Gastroesophageal sphincter (tissue), 3 donors: Measurements from ENCODE around the gene EXOC6B.

Experiments used
- CTCF ChIP-seq, 4 experiments: fragments of 200-600 bp in 2 of 4; fragments of 450-650 bp in 2 of 4; sonication (generic) in 1 of 4; IDR thresholded peaks; one replicate each; pipeline ENCODE4 v1.5.1; 2017 to 2019; ENCODE audit warnings: antibody characterized with exemption in 4 of 4, mild to moderate bottlenecking in 2 of 4, moderate library complexity in 2 of 4
- POLR2A ChIP-seq, 2 donors: fragments of 450-650 bp; IDR thresholded peaks; one replicate each; pipeline ENCODE4 v1.6.1; 2017; ENCODE audit warnings: antibody characterized with exemption in 2 of 2, mild to moderate bottlenecking in 2 of 2, moderate library complexity in 1 of 2
- POLR2AphosphoS5 ChIP-seq: sonication (generic); formaldehyde crosslinking; IDR thresholded peaks from one replicate; pipeline ENCODE4 v1.6.1; 2017; ENCODE audit warnings: antibody characterized with exemption

GRCh38 chr2:72822794-72823193, 3.0 kb downstream of the EXOC6B start:
- TF ChIP-seq CTCF (IDR thresholded peaks at IDR 0.05) (no peak), POLR2A (IDR thresholded peaks at IDR 0.05) (no peak), POLR2AphosphoS5 (no peak)
